ENCODE data around the gene SEC14L5.

The SEC14L5 gene

GRCh38 chr16:5045499-5046115, 87.5 kb downstream of the SEC14L5 start:
- DNase-seq, result no peak

- no peak for DNase-seq
These were observed 88.8 kb downstream of the SEC14L5 start for GRCh38 chr16:5046914-5047313.

- no peak for DNase-seq
These were observed 97.0 kb downstream of the SEC14L5 start for GRCh38 chr16:5054876-5055865.

GRCh38 chr16:5056352-5056751, 98.2 kb downstream of the SEC14L5 start:
- peak; percentile 43 for DNase-seq

- no peak for DNase-seq
These were observed 100.3 kb downstream of the SEC14L5 start for GRCh38 chr16:5058476-5058875.

GRCh38 chr16:5059386-5060072, 101.4 kb downstream of the SEC14L5 start:
- DNase-seq, result no peak

- DNase-seq, result no peak
These were observed 102.0 kb downstream of the SEC14L5 start for GRCh38 chr16:5060073-5060641.

GRCh38 chr16:5062051-5062450, 103.9 kb downstream of the SEC14L5 start:
- DNase-seq, result no peak

- DNase-seq, result no peak
These were observed 104.9 kb downstream of the SEC14L5 start for GRCh38 chr16:5062790-5063765.

GRCh38 chr16:5064915-5065314, 106.8 kb downstream of the SEC14L5 start:
- no peak for DNase-seq

- no peak for DNase-seq
These were observed 107.2 kb downstream of the SEC14L5 start for GRCh38 chr16:5065326-5065725.

- DNase-seq, result no peak
These were observed 107.7 kb downstream of the SEC14L5 start, which contains the start of gene C16orf89 for GRCh38 chr16:5065813-5066212. TSS of gene C16orf89 (minus strand) at chr16:5065956. CDS start at chr16:5065908, 48 bp downstream.

- no peak for DNase-seq
These were observed 108.4 kb downstream of the SEC14L5 start for GRCh38 chr16:5066511-5066910.

Data from activated naive CD4-positive, alpha-beta T cell treated with anti-CD3 and anti-CD28 coated beads, Interleukin-2, amount 50 U/mL, for 16 hours (primary cell).